Stimulated activated CD8-positive, alpha-beta memory T cell treated with anti-CD3 and anti-CD28 coated beads, Interleukin-4, amount 100 ng/mL, for 1 hour (primary cell): Measurements from ENCODE around the gene AKNA.

ENCODE experiments used
- DNase-seq, 2 donors: peaks; one replicate each; pipeline ENCODE4 v3.0.0-alpha.2; 2020; ENCODE audit warnings: low read depth in 2 of 2, low spot score in 1 of 2

AKNA gene

GRCh38 chr9:114417511-114417910, 29.7 kb upstream of the AKNA start:
- DNase-seq: no peak

GRCh38 chr9:114416906-114417305, 29.1 kb upstream of the AKNA start:
- DNase-seq: no peak

- no peak for DNase-seq
These were observed 28.5 kb upstream of the AKNA start for GRCh38 chr9:114416290-114416689.

- DNase-seq: no peak
These were observed 26.6 kb upstream of the AKNA start for GRCh38 chr9:114414346-114414745.

- no peak for DNase-seq
These were observed 26.1 kb upstream of the AKNA start for GRCh38 chr9:114413861-114414301.

- DNase-seq: no peak
These were observed 24.4 kb upstream of the AKNA start for GRCh38 chr9:114412048-114412683.

- DNase-seq: no peak
These were observed 23.7 kb upstream of the AKNA start for GRCh38 chr9:114411452-114411851.

GRCh38 chr9:114410910-114411309, 23.1 kb upstream of the AKNA start:
- no peak for DNase-seq

- no peak for DNase-seq
These were observed 22.1 kb upstream of the AKNA start for GRCh38 chr9:114409842-114410241.

GRCh38 chr9:114409103-114409780, 21.5 kb upstream of the AKNA start:
- DNase-seq: no peak

GRCh38 chr9:114408645-114409044, 20.9 kb upstream of the AKNA start:
- no peak for DNase-seq

GRCh38 chr9:114407889-114408288, 20.1 kb upstream of the AKNA start:
- DNase-seq: no peak

GRCh38 chr9:114406441-114406840, 18.7 kb upstream of the AKNA start:
- no peak for DNase-seq

- peak; percentile 53 to 61 for DNase-seq
These were observed 17.7 kb upstream of the AKNA start for GRCh38 chr9:114405294-114406034.

- no peak for DNase-seq
These were observed 16.7 kb upstream of the AKNA start for GRCh38 chr9:114404531-114404930.

- DNase-seq: no peak
These were observed 15.5 kb upstream of the AKNA start for GRCh38 chr9:114403153-114403756.

- DNase-seq: no peak
These were observed 13.6 kb upstream of the AKNA start for GRCh38 chr9:114401344-114401743.

GRCh38 chr9:114400772-114401171, 13.0 kb upstream of the AKNA start:
- no peak for DNase-seq

GRCh38 chr9:114400219-114400618, 12.4 kb upstream of the AKNA start:
- DNase-seq: no peak

GRCh38 chr9:114399381-114399780, 11.6 kb upstream of the AKNA start:
- no peak for DNase-seq

- peak; percentile 92 to 95 for DNase-seq
These were observed 10.2 kb upstream of the AKNA start for GRCh38 chr9:114397848-114398605.
